C4-2B (cell line): Measurements from ENCODE around the gene TSPYL6.
"Not testable (repeated sequence)": the region's sequence is repeated elsewhere in the genome, so short reads cannot be mapped to it uniquely, and the experiment has no call there.

Experiments used
- H3K27ac ChIP-seq: fragments of 450-650 bp; 2 replicates; pipeline ENCODE4 v1.5.1; 2017
- CTCF ChIP-seq: fragments of 450-650 bp; conservative IDR thresholded peaks from 2 replicates; pipeline ENCODE4 v1.5.1; 2017; ENCODE audit warnings: mild to moderate bottlenecking
- ZFX ChIP-seq: fragments of 450-650 bp; IDR thresholded peaks from 2 replicates; pipeline ENCODE4 v1.6.1; 2017

TSPYL6 gene

GRCh38 chr2:54256091-54256694, at the start of gene TSPYL6:
Gene TSPYL6 (minus strand): TSS chr2:54256229. CDS start chr2:54256151, 78 bp downstream.
- H3K27ac ChIP-seq = no peak within 1 kb of the TSS
- TF ChIP-seq ZFX (no peak), CTCF (no peak)

- H3K27ac ChIP-seq = no peak overlapping the region
- no peak for TF ChIP-seq ZFX
- no peak for TF ChIP-seq CTCF
These were observed 47.6 kb upstream of the TSPYL6 start for GRCh38 chr2:54303631-54304030.

GRCh38 chr2:54298514-54298913, 42.5 kb upstream of the TSPYL6 start:
- TF ChIP-seq ZFX = no peak
- no peak for TF ChIP-seq CTCF
- no peak overlapping the region for H3K27ac ChIP-seq

- no peak overlapping the region for H3K27ac ChIP-seq
- no peak for TF ChIP-seq ZFX
- no peak for TF ChIP-seq CTCF
These were observed 39.9 kb upstream of the TSPYL6 start for GRCh38 chr2:54295911-54296310.

- not testable (repeated sequence) for H3K27ac ChIP-seq
These were observed 38.6 kb upstream of the TSPYL6 start for GRCh38 chr2:54294665-54295064.

GRCh38 chr2:54290356-54291025, 34.5 kb upstream of the TSPYL6 start:
- TF ChIP-seq ZFX (no peak), CTCF (no peak)
- H3K27ac ChIP-seq = no peak overlapping the region

GRCh38 chr2:54289917-54290316, 33.9 kb upstream of the TSPYL6 start:
- H3K27ac ChIP-seq = no peak overlapping the region
- no peak for TF ChIP-seq CTCF
- no peak for TF ChIP-seq ZFX

- H3K27ac ChIP-seq = no peak overlapping the region
- TF ChIP-seq CTCF = no peak
- no peak for TF ChIP-seq ZFX
These were observed 31.5 kb upstream of the TSPYL6 start for GRCh38 chr2:54287532-54287931.
